SKM-1 treated with dmso at 0.1 percent for 144 hours (cell line): ENCODE measurements around the gene PREB.

Experiments used
- DNase-seq: peaks from one replicate; lab custom pipeline; 2025; ENCODE audit not compliant: unreplicated experiment; lab: John Stamatoyannopoulos, UW

Gene PREB

DNA sequence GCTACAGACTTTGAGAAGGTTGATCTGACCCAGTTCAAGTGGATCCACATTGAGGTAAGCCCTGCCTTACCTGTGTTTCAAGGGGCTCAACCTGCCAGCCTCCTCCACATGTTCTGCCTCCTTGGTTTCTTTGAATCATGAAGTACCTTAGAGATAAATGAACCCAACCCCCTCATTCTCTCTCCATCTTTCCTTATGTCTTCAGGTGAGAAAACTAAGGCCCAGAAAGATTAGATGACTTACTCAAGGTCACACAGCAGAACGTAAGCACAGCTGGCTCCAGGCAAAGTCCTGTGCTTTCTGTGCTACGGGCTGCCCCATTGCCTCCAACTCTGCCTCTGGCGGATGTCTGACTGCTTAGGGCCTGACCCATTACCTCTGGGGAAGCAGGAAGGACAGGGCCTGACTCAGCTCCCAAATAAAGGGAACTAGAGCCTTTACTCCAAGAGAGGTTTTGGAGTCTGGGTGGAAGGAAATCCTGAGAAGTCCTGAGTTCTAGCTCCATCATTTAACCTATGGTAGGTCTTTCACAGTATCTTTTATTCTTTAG lies 37.6 kb downstream of the PREB start:
- DNase-seq, result no peak

DNA sequence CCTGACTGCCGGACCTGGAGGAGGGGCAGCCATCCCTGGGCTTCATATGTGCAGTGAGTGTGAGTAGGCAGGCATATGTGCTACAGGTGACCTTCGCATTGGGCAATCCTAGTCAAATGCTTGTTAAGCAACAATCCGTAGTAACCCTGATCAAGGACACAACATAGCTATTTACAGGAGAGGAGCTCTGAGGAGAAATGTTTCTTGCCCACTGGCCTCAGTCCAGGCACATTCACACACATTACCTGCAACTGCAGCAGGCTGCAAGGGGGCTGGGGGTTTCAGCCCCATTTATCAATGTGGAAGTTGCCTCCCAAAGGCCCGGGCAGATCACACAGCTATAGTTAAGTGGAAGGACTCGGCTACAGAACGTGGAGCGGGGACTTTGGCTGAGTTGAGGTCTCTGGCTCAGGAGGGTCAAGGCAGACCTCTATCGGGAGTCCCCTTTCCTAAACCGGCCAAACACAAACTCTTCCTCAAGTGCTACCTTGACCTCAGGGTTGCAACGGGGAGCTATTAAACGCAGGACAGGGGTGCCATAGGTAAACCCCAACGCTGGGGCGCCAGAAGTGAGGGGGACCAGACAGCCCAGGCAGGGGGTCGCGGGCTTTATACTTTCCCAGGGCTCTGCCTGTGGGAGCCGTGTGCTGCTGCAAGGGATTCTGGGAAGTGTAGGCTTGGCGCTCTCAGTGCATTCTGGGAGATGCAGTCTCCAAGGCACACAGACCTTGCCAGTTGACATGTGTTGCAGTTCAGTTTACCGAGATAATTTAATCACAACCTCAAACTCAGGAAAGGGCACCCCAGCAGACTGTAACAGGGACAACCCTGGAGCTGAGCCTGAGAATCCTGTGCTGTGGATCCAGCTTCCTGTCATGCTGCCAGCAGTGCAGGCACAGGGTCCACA lies 38.4 kb downstream of the PREB start:
- DNase-seq, result peak; percentile 42

DNA sequence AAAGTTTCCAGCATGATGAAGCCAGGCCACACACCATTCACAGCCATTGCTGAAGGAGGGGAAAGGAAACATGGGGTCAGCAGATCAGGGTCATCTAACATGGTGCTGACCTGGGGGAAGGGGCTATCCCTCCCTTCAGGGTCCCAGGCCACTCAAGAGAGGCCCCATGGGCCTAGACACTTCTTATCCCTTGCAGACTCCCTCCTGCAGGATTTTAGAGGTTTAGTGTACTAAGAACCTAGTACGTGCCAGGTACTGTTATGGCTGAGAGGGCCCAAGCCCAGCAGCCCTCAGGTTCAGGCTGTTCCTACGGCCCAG lies 39.0 kb downstream of the PREB start:
- DNase-seq, result no peak

DNA sequence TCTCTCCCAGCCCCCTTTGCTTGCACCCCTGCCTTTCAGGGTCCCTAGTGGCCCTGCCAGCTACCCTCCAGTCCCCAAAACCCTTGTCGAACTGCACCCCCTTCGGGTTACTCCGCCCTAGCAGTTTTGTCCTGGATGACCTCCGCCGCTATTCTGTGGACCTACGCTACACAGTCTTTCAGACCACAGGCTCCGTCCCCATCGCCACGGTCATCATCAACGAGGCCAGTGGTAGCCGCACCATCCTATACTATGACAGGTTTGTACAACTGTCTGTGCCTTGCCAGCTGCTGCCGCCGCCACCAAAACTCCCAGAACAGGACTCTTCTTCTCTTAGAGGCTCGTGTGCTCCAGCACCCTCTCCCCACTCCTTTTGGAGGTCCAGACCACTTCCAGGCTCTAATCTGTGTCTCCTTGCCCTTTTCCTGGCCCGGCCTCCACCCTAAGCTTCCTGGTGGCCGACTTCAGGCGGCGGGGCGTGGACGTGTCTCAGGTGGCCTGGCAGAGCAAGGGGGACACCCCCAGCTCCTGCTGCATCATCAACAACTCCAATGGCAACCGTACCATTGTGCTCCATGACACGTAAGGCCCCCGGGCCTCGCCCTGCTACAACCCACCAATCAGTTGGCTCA lies 40.0 kb downstream of the PREB start:
- no peak for DNase-seq

DNA sequence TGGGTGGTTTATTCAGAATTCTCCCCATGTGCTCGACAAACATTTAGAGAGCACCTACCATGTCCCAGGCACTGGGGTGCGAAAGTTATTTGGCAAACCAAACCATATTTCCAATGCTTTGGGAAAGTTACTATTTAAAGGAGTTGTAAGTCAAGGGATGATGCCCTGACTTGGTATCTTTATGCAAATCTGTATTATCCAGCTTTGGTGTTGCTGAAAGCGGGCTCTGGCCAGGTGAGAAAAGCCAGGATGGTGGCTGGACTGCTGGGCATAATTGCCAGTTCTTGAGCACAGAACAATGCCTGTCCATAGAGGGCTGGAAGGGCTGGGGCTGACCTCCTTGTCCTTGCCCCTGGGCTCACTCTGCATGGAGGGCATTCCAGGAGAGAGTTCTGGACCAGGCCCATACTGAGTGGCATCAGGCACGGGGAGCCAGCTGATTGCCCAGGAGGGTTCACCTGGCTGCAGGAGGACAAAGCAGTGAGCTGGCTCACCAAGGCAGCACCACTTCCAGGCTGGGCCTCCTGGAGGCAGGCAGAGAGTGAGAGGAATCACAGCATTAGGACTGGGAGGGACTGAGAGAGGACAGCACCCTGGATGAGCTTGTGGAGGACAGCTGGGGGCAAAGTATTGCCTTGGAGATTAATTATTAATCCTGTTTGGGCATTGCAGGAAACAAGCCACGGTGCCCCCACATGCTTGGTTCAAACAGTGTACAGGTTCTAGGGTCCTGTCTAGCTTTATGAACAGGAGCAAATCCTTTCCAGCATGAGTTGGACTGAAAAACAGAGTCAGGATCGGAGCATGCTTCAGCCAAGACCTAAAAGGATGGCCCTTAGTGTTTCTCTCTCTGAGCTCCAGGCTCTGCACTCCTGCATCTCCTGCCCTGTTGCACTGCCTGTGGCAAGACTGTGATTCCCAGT lies 40.7 kb downstream of the PREB start:
- DNase-seq, result no peak

DNA sequence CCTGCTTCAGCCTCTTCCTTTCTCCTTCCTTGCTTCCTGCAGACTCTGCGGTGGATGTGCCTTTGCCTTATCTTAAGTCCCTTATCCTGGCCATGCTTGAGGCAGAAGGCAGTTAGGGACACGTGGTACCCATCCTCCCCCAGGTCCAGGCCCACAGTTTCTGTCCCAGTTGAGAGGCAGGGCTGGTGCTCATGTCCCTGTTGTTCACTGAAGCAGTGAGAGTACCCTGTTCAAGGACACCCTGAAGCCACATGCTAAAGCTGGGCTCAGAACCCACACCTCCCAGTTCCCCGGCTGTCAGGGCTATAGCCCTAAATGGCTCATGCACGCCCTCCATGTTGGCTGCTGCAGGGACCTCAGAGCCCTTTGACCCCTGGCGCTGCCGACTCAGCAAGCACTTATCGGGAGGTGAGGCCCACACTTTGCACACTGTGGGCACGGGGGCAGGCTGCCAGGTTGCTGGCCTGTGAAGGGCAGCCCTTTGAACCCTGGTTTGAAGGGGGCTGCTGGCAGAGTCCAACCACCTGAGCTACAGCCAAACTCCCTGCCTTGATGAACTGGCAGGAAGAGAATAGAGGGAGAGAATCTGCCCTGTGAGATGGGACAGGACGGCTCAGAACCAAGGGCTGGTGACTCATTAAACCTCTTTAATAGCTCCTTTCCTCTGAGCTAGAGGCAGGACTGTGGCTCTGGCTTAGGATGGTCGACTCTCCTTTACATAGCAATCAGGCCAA lies 41.6 kb downstream of the PREB start:
- DNase-seq, result no peak

DNA sequence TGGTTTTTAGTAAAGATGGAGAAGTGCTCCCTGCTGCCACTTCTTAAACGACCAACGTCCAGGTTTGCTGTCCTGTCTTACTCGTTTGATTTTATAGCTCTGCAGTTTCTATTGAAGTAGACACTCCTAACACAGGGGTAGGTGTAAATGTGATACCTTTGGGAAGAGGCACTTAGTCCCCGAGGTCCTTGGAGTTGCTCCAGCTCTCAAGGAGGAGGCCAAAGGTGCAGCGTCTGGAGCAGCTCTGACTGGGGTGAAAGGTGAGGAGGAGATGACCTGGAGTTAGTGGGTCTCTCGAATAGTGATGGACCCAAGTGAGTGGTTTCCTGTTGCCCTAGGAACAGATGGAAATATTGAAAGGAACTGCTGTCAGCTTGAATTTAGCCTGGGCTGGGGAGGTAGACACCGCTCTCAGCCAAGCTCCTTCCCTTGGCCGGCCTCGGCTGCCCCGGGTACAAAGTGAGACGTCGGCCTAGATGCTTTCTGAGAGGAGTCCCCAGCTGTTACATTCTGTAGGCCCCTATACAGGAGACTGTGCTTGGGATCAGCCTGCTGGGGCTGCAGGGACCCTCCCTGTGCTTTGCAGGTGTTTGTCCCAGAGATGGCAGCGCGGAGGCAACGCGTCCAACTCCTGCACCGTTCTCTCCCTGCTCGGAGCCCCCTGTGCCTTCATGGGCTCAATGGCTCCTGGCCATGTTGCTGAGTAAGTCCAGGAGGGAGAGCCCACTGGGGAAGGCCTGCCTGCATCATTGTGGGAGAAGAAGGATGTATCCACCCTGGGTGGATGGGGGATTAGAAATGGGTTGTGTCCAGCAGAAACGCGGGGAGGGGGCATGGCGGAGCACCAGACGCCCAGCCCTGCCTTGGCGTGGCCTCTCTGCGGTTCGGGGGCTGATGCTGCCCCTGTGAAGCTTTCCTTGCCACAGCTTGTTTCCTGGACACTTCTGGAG lies 42.4 kb downstream of the PREB start:
- DNase-seq, result no peak

DNA sequence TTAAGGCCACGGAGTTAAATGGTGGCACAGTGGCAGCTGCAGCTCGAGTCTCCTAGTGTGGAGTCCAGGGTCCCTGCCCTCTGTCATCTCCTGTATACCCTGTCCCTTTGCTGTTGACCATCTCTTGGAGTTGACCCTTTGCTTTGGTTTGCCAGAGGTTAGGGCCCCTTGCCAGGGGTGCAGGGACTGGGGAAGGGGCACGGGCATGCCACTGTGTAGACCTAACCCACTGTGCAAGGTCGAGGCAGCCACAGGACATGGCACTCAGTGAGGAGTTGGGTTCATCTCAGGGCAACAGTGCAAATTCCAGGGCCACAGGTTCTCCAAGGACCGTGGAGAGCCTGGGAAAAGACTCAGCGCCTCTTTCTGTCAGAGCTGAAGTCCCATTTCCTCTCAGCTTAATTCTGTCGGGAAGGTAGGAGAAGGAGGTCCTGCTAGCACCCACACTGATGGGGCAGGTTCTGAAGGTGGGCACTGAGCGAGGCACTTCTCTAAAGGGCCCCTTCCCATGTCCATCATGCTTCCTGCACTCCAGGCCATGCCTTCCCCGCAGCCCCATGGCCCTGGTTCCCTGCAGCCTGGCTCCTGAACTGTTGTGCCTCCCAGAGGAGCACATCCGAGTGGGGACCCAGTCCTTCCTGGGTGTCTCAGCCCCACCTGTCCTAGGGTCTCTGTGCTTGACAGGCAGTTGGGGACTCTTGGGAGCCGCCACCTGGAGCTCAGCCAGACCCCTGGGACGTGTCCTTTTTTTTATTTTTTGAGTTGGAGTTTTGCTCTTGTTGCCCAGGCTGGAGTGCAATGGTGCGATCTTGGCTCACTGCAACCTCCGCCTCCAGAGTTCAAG lies 45.1 kb downstream of the PREB start:
- DNase-seq, result no peak

DNA sequence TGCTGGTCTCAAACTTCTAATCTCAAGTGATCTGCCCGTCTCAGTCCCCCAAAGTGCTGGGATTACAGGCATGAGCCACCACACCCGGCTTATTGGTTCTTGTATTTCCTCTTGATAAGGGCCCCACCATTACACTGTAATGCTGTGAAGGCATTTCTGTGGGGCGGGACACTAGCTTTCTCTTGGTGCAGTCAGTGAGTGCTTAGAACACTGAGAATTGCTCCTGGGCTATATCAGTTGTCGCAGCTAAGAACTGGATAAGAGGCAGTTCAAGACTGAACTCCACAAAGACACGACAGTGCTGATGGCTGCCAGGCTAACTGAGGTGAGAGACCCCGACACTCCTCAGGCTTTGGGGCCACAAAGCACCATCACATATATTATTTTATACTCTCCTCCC lies 45.8 kb downstream of the PREB start:
- no peak for DNase-seq

DNA sequence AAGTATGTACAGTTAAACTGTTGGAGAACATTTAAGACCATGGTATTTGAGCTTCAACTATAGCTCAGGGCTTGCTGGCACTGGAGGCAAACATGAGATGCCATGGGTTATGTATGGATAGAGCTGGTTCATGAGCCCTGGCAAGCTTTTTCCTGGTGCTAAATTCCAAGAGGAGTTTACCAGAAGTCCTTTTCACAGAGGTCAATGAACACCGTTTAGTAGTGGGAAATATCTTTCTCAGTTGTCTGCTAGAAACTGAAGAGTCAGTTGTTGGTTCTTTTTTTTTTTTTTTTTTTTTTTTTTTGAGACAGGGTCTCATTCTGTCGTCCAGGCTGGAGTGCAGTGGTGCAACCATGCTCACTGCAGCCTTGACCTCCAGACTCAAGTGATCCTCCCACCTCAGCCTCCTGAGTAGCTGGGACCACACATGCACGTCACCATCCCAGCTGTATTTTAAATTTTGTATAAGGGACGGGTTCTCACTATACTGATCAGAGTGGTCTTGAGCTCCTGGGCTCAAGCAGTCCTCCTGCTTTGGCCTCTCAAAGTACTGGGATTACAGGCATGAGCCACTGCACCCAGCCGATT lies 46.5 kb downstream of the PREB start:
- no peak for DNase-seq

DNA sequence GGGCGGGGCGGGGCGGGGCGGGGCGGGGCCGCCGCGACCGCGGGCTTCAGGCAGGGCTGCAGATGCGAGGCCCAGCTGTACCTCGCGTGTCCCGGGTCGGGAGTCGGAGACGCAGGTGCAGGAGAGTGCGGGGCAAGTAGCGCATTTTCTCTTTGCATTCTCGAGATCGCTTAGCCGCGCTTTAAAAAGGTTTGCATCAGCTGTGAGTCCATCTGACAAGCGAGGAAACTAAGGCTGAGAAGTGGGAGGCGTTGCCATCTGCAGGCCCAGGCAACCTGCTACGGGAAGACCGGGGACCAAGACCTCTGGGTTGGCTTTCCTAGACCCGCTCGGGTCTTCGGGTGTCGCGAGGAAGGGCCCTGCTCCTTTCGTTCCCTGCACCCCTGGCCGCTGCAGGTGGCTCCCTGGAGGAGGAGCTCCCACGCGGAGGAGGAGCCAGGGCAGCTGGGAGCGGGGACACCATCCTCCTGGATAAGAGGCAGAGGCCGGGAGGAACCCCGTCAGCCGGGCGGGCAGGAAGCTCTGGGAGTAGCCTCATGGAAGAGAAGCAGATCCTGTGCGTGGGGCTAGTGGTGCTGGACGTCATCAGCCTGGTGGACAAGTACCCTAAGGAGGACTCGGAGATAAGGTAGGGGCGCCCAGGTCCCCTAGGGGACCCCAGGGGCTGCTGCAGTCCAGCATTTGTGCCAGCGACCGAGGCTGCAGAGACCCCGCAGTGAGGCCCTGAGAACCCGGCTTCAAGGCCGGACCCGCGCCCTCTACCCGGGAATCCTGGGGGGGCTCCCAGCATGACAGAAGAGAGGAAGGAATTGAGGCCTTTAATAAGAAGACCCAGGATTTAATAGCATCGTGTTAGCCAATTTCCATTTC lies 47.5 kb downstream of the PREB start, which contains the start of gene KHK:
Gene KHK (plus strand): TSS at position 49 of the 870 bp plus-strand sequence. CDS start 488 bp downstream, at position 537.
- no peak for DNase-seq

DNA sequence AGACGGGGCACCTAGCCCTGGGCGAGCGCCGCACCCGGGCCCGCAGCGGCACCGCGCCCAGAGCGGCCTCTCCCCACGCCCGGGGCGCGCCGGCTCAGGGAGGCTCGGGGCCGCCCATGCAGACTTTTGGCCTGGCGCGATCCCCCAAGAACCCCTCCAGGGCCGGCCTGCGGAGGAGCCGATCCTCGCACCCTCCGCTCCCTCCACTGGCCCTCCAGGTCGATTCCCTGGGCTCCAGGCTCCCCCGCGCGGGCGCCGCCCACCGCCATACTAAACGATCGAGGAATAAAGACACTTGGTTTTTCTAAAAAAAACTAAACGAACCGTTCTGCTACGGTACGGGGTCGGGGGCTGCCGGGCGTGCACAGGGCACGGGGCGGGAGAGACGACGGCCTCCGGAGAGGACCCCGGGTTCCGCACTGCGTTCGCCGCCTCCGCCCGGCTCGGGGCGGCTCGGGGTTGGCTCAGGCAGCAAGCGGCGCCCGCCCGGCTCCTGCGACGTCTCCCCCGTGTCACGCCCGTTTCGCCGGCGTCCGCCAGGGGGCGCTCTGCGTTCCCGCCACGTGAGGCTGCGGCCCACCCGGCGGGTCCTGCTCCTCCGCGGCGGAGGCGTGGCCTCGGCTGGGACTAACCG lies 48.2 kb downstream of the PREB start:
- peak; percentile 89 for DNase-seq

DNA sequence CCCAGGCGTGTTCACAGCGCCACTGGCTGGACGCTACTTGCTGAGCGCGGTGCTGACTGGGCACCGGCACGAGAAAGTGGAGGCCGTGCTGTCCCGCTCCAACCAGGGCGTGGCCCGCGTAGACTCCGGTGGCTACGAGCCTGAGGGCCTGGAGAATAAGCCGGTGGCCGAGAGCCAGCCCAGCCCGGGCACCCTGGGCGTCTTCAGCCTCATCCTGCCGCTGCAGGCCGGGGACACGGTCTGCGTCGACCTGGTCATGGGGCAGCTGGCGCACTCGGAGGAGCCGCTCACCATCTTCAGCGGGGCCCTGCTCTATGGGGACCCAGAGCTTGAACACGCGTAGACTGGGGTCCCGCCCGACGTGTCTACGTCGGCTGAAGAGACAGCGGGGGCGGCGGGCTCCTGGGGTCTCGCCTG lies 48.8 kb downstream of the PREB start:
- DNase-seq, result peak; percentile 12

DNA sequence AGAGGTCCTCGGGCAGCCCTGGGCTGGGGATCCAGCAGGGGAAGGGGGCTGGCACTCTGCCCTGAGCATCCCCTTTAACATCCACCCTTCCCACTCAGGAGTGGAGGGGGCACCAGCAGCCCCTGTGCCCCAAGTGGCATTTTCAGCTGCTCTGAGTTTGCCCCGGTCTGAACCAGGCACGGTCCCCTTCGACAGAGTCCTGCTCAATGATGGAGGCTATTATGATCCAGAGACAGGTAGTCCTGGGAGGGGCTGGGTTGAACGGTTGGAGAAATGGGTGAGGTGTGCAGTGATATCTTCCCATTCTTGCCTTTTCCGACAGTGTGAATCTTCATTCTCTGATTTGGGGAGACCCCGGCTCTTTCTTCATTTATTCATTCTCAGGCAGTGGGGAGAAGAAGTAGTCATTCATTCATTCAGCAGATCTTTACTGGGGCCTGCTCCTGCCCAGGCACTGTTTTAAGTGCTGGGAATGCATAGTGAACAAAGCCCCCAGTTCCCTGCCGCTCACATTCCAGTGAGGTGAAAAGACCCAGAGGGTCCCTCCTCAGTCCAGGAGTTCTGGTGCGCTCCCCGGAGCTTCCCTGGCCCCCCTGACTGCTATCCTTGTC lies 49.3 kb downstream of the PREB start:
- DNase-seq, result no peak

DNA sequence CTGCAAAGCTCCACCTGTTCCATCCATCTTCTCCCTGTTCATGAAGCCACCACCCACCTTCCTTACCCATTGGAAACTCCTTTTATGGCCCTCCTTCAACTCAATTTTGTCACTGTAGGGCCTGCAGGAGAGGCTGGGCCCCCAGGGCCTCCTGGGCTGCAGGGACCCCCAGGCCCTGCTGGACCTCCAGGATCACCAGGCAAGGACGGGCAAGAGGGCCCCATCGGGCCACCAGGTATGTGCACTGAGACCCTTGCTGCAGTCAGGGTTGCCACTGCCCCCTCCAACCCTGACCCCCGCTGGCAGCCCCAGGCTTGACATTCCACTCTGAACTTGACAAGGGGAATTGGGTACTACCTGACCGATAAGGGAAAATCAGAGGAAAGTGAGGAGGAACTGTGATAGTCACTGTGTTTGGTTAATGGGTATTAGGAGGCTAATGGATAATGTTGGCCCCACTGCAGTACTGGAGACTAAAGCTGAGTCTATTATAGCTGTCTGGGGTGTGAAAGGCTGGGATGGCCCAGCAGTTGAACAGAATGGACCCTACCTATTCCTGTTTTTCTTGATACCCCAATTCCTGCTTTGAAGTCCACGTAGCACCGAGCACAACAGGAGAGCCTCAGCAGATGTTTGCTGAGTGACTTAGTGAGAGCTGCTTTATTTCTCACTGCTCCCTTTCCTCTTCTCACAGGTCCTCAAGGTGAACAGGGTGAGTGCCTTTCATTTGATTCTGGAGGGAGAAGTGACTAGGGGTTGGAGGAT lies 50.0 kb downstream of the PREB start:
- no peak for DNase-seq
